Activated CD4-positive, alpha-beta T cell treated with anti-CD3 and anti-CD28 coated beads, Interleukin-2, amount 50 U/mL, for 1 hour (primary cell): Measurements from ENCODE around the gene MAN1A2.
"Not testable (repeated sequence)": the region's sequence is repeated elsewhere in the genome, so short reads cannot be mapped to it uniquely, and the experiment has no call there.

Experiments used
- DNase-seq: peaks from one replicate; pipeline ENCODE4 v3.0.0-alpha.2; 2020

Gene MAN1A2

DNA sequence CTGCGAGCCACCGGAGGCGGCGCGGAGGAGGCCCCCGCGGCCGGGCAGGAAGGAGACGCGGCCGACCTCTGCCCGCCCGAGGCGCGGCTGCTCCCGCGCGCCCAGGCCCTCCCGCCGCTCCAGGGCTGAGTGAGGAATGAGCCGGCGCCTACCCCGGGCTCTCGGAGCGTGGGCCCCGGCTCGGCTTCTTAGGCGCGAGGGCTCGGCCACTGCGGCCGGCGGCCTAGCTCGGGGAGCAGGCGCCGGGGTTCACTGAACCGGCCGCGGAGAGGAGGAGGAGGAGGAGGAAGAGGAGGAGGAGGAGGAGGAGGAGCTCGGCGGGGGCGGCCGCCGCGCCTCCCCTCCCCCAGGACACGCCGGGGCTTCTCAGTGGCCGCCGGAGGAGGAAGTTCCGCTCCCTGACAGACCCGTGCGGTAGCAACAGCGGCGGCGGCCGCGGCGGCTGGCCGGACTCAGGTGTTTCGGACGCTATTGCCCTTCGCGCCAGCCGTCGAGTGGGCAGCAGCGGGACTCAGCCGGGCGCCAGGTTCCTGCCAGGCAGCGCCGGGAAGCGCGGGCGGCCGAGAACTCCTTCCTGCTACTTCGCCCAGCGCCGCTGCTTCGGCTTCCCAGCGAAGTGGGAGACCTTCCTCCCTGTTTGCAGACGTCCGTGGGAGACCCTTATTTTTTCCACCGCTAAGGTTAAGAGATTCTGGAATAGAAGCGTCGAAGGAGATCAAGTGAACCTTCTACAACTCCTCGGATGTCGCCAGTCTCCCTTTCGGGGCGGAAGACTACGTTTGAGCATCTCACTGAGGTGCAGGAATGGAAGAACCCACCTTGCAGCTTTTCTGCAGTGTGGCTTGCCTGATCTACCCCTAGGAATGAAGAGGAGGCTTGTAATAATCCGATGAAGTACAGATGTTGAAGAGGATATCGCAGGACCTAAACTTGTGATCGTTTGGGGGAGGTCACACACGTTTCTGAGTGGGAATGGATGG lies at the start of gene MAN1A2:
Gene MAN1A2, plus strand, starts transcription at position 404 of the 980 bp plus-strand sequence. CDS start 735 bp downstream, outside the sequence.
- DNase-seq: peak; percentile 65

DNA sequence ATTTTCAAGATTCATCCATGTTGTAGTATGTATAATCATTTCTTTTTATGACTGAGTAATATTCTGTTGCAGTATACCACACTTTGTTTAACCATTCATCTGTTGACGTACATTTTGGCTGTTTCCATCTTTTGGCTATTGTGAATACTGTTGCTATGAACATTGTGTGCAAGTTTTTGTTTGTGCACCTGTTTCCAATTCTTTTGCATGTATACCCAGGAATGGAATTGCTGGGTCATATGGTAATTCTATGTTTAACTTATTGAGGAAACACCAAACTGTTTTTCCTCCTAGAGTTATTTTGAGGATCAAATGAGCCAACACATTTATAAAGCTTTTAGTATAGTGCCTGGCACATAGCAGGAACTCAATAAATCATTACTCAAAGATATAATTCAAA lies 49.2 kb upstream of the MAN1A2 start:
- DNase-seq: no peak

DNA sequence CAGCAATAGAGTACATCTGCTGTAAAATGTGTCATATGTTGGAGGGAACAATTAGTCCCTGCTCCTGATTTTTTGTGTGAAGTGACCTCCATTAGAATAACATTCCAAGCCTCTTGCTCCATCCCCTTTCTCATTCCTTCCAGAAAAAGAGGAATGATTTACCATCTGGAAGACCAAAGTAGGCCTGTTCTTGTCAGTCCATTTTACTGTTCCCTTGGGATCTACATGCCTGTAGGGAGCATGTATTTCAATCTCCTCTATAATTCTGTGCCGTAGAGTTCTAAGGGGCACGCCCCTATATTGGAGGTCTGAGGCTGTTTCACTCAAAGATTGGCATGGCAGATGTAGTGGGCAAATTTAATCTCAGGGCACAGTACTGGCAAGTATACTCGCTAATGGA lies 48.8 kb upstream of the MAN1A2 start:
- DNase-seq: no peak

DNA sequence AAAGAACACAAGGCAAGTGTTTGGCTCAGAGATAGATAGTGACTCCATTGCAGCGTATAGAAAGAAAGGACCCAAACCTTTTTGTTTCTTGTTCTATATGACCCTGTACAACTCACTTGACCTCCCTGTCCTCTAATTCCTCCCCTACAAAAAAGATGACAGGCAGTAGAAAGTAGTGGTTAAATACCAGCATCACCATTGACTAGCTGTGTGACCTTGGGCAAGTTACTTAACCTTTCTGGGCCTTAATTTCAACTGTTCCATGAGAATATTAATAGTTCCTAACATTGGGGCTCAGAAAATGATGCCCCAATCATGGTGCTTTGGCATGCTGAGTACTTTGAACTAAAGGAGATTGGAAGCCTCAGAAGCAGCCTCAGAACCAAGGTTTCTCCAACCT lies 46.7 kb upstream of the MAN1A2 start:
- no peak for DNase-seq

DNA sequence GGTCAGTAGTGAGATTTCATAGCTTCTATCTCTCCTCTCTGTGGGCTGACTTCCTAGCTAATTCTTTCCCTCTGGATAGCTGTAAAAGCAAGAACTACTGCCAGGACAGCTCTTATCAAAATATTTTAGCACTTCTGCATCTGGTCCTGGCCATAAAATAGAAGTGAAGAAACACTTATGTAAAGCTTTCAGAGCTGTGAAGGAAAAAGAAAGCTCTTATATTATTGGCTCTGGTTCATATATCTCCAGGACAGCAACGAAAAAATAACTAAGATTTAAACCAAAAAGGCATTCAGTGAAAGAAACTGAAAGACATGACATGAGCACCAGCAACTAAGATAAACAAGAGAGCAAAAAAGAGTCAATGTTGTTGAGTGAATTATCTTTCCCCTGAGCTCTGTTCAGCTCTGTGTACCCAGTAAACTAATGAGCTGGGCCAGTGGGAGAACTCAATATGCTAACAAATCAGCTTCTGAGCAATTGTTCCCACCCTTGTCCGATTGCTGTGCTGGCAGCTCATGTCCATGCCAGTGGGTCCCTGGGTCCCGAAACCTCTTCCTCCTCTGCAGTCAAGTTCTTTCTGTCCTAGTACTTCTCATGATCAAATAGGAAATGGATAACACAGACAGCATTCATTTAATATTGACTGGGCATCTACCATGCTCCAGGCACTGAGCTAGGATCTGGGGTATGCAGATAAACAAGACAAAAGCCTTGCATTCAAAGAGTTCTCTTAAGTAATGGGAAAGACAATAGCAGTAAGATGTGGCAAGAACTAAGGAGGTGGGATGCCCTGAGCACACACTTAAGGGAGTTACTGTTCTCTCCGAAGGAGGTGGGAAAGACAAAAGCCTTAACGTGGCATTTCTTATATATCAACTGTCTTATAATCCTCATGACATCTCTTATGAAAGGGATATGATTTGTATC lies 45.3 kb upstream of the MAN1A2 start:
- no peak for DNase-seq

DNA sequence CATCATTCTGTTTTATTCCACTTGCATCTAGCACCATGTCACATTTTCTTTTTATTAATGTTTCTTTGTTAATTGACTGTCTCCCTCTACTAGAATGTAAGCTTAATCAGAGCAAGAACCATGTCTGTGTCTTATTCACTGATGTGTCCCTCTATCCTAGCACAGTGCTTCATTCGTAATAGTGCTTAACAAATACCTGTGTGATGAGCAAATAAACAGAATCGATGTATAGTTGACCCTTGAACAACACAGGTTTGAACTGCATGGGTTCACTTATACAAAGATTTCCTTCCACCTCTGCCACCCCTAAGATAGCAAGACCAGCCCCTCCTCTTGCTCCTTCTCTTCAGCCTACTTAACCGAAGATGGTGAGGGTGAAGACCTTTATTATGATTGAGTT lies 42.9 kb upstream of the MAN1A2 start:
- DNase-seq: no peak

DNA sequence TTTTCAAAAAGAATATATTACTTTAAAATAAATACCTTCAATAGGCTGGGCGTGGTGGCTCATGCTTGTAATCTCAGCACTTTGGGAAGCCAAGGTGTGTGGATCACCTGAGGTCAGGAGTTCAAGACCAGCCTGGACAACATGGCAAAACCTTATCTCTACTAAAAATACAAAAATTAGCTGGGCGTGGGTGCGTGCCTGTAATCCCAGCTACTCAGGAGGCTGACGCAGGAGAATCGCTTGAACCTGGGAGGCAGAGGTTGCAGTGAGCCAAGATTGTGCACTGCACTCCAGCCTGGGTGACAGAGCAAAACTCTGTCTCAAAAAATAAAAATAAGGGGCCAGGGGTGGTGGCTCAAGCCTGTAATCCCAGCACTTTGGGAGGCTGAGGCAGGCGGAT lies 41.2 kb upstream of the MAN1A2 start:
- DNase-seq: not testable (repeated sequence)

DNA sequence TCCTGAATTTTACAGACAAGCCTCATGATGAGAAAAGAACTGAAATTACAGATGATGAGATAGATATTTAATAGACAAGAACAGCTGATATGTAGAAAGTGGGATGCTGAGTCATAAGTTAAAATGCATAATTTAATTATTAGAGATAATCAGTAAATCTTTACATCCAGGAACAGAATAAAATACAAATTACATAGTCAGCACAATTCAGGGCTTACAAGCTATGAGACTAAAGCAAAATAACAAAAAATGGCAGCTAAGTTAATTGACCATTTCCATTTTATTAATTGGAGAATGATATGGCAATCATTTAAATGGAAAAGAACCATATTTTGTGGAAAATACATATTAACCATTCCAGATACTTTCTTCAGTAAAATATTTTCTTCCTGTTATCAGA lies 40.2 kb upstream of the MAN1A2 start:
- no peak for DNase-seq

DNA sequence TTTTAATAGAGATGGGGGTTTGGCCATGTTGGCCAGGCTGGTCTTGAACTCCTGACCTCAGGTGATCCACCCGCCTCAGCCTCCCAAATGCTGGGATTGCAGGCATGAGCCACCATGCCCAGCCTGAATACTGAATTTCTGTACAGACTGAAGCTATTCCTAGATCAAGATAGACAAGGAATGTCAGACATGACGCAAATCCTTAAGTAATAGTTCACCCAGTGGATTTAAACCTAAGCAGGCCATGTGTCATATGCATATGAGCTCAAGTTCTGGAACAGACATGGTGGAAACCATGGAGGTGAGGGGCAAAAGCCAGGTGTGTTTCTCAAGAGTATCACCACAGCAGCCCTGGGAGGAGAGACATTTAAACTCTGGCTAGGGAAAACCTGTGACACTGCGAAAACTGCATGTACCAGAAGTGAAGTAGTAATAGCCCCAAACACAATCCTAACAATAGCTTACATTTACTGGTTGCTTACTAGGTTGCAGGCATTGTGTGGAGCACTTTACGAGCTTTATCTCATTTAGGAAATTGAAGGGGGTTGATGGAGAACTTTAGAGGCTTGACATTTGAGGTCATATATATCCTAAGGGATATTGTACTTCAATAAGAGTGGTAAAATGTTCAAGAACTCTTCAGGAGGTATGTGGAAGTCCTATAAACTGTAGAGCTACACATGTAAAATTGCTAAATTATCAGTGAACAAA lies 31.7 kb upstream of the MAN1A2 start:
- no peak for DNase-seq

DNA sequence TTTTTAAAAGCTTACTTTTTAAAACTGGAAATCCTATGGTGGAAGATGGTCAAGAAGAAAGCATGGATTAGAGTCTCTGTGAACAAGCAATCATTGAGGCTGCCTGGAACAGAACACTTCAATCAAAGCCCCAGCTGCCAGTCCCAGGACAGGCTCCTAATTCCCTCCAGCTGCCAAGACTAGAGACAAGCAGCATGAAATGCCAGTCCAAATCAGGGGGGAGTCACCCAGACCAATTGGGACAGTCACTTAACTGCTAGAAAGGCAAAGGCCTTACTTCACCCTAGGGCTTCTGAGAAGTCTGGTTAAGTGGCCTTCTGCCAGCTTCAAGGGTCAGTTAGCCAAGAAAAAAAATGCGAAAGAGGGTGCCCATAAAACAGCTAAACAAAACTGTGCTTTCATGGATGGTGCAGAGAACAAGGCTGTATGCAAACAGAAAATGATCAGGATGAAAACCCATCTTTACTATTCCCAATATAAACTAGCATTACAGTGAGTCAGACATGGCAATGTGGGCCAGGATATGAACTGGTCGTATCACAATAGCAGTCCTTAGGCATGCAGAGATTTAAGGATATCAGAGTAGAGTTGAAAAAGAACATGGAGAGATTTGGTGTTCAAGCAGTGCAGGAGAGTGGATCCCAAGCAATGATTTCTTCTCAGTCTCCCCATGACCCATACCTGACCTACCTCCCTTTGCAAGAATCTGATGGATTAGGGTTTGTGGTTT lies 31.0 kb upstream of the MAN1A2 start:
- no peak for DNase-seq

DNA sequence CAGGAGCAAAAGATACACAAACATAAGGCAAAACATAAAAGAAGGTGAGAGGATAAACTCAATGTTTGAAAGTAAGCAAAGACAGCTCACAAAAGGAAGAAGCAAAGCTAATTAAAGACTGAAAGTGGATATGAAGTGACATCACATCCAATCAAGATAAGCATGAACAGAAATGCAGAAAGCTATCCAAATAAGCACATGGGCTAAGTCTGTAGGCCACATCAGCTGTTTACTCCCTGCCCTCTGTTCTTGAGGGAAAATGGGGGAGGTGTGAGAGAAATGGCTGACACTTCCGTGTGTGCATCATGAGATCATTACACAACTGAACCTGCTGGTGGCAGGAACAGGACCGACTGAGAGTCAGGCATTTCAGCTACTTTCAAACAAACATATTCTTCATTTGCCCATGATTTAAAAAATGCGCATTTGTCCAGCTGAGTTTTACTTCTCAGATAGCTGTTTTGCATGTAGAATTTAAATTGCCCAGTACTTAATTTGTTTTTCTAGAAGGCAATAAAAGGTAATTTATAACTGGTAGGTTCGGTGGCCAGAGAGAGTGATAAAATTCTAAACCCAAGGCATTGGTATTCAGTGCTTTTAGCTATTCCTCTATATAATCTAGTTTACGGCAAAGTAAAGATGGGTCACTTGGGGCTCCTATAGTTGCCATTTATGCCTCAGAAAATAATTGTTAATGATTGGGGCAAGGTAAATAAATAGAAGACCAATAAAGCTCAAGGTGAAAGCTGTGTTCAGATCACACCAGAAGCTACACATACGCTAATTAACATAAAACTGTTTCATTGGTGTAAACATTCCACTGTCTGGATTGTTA lies 27.2 kb upstream of the MAN1A2 start:
- DNase-seq: no peak

DNA sequence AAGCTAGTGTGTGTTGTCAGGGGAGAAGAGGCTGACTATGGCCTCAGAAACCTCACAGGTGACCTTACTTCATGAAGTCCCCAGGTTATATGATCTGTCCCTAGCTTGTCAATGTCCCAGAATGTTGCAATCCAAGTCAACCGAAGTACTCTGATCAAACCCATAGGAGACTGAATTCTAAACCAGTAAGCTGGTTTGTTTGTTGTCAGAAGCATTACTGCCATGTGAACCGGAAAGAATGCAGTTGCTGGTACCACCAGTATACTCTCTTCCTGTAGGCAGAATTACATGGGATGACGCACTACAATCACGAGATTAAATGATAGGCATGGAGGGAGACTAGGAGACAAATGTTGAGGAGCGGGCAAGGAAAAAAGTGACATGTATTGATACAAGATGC lies 26.1 kb upstream of the MAN1A2 start:
- no peak for DNase-seq

DNA sequence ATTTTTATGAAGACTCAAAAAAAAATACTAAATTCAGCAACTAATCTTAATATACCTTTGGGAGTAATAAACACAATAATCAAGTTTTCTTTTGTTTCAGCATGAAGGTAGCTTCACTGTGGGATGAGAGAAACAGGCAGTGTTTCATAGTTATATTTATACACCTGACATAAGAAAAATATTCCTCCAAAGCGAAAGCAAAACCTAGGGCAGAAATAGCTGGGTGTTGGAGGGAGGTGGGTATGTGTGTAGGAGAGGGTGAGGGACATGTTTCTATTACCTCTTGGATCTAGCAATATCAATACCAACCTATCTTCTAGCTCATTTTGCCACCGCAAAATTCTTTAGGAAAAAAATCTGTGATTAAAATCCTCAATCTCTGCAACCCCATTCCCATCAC lies 24.9 kb upstream of the MAN1A2 start:
- no peak for DNase-seq

DNA sequence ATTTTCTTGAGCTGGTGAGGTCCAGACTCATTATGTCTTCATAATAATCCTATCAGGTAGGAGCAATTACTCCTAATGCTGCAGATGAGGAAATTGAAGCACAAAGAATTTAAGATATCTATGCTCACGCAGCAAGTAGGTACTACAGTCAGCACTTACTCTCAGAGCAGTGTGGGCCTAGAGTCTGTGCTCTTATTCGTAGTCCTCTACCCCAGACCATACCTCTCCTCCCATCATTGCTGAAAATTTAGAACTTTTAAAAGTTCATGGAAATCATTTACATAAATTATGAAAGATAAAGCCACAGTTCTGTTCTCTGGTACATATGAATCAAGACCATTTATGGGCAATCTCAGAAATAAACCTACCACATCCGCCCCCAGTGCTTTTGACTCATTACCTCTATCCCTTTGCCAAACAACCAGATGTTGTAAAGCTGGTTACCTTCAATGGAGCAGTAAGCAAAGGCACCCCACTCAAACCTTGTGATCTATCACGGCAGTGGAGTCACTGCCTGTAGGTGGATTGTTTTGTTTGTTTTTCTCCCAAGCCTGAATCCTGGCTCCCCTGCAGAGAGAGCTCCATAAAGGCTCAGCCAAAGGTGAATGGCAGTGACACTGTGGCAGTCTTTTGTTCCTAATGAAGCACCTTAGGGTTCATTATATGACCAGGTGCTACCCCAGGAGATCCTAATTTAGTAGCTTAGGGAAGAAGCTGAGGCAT lies 20.9 kb upstream of the MAN1A2 start:
- no peak for DNase-seq

DNA sequence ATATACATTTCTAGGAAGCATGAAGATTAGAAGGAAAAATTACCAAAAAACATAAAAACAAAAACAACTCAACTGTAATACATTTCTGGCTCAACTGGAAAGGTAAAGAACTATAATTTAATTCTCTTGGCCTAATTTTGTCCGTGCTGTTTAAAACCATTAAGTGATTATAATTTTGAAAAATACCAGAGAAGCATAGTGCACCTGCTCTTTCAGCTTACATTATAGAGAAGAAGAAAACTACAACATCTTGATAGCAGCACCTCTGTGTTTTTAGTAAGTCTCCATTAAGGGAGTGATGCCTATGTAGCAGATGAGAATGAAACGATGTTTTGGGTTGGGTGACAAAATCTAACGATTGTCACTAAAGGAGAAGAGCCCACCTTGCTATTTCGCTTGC lies 19.3 kb upstream of the MAN1A2 start:
- no peak for DNase-seq

DNA sequence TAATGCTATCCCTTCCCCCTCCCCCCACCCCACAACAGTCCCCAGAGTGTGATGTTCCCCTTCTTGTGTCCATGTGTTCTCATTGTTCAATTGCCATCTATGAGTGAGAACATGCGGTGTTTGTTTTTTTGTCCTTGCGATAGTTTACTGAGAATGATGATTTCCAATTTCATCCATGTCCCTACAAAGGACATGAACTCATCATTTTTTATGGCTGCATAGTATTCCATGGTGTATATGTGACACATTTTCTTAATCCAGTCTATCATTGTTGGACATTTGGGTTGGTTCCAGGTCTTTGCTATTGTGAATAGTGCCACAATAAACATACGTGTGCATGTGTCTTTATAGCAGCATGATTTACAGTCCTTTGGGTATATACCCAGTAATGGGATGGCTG lies 14.6 kb upstream of the MAN1A2 start:
- DNase-seq: not testable (repeated sequence)

DNA sequence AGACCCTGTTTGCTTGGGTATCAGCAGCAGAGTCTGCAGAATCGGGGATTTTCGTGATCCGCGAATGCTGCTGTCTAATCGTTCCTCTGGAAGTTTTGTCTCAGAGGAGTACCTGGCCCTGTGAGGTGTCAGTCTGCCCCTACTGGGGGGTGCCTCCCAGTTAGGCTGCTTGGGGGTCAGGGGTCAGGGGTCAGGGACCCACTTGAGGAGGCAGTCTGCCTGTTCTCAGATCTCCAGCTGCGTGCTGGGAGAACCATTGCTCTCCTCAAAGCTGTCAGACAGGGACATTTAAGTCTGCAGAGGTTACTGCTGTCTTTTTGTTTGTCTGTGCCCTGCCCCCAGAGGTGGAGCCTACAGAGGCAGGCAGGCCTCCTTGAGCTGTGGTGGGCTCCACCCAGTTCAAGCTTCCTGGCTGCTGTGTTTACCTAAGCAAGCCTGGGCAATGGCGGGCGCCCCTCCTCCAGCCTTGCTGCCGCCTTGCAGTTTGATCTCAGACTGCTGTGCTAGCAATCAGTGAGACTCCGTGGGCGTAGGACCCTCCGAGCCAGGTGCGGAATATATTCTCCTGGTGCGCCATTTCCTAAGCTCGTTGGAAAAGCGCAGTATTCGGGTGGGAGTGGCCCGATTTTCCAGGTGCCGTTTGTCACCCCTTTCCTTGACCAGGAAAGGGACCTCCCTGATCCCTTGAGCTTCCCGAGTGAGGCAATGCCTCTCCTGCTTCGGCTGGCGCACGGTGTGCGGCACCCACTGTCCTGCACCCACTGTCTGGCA lies 9.2 kb upstream of the MAN1A2 start:
- DNase-seq: peak; percentile 38

DNA sequence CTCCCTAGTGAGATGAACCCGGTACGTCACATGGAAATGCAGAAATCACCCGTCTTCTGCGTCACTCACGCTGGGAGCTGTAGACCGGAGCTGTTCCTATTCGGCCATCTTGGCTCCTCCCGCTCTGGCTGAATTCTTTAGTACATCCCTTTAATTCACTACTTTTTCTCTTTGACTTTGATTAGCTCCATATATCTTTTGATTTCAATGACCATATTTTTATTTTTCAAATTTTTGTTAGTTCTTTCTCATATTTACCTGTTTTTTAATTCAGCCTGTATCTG lies 8.7 kb upstream of the MAN1A2 start:
- not testable (repeated sequence) for DNase-seq

DNA sequence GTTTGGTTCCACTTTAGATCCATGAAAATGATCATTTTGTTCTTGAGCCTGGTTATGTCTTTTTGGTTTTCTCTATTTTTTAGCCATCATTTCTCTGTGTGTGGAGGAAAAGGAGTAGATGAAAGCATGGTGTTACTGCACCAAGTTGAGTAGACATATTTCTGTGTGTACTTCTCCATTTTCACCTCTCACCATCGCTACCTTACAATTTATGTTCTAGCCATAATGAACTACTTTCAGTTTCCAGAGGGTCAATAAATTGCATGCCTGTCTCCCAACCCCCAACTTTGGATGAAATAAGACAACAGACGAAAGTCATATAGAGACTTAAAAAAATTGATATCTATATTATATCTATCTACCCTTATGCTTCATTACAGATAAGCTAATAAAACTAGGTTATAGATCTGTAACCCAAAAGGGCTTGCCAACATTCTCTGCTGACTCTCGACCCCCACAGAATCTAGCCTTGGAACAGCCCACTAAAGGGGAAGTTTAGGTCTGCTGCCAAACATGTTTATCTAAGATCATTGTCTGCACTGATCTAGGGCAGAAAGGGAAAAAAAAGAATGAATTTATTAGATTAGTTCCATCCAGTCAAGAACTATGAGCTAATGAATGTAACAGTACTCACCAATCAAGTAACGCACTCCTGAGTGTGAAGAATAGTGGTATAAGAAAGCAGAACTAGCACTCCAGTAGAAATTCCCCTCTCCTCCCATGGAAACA lies 7.5 kb upstream of the MAN1A2 start:
- DNase-seq: no peak
